Glutamatergic neuron (in vitro differentiated cells): ENCODE measurements around the gene CHD5. TPM values are rescaled to one million over a fixed set of nuclear protein-coding genes. Genes with fewer than 3 reads are reported as not detected.

Source experiments
- DNase-seq: peaks from one replicate; pipeline ENCODE4 v3.0.0; 2022
- H3K27ac Mint-ChIP-seq: one replicate; pipeline ENCODE4 v1.8.0; 2020; ENCODE audit warnings: mild to moderate bottlenecking, mixed read lengths, inconsistent platforms; ENCODE audit not compliant: unreplicated experiment
- H3K27me3 Mint-ChIP-seq: one replicate; pipeline ENCODE4 v1.8.0; 2020; ENCODE audit warnings: mild to moderate bottlenecking, moderate library complexity, mixed read lengths, inconsistent platforms; ENCODE audit not compliant: unreplicated experiment
- H3K36me3 Mint-ChIP-seq: one replicate; pipeline ENCODE4 v1.8.0; 2020; ENCODE audit warnings: mild to moderate bottlenecking, mixed read lengths, inconsistent platforms; ENCODE audit not compliant: unreplicated experiment
- H3K4me1 Mint-ChIP-seq: one replicate; pipeline ENCODE4 v1.8.0; 2020; ENCODE audit warnings: mild to moderate bottlenecking, low read depth, mixed read lengths, inconsistent platforms; ENCODE audit not compliant: unreplicated experiment
- H3K4me3 Mint-ChIP-seq: one replicate; pipeline ENCODE4 v1.8.0; 2020; ENCODE audit warnings: mild to moderate bottlenecking, mixed read lengths, inconsistent platforms; ENCODE audit not compliant: unreplicated experiment
- H3K9me3 Mint-ChIP-seq: one replicate; pipeline ENCODE4 v1.8.0; 2020; ENCODE audit warnings: mild to moderate bottlenecking, moderate library complexity, mixed read lengths, inconsistent platforms; ENCODE audit not compliant: unreplicated experiment
- total RNA-seq: library from RNA; stranded (reverse); fragmentation: NEBNext Ultra II Directional; extraction: Animal tissue kit (Norgen Biotek cat#: 25700); gene quantifications from one replicate; pipeline ENCODE4 v1.2.1, GENCODE V29; 2021; ENCODE audit not compliant: unreplicated experiment
- TF ChIP-seq, protein P1 (sequence below): fragments of 200-600 bp; sonication (generic); IDR thresholded peaks from one replicate; pipeline ENCODE4 v1.5.0; 2021; ENCODE audit not compliant: partially characterized antibody, unreplicated experiment

Gene CHD5
- total RNA-seq, 1 donor from 2014 or later: 0.96 TPM

DNA sequence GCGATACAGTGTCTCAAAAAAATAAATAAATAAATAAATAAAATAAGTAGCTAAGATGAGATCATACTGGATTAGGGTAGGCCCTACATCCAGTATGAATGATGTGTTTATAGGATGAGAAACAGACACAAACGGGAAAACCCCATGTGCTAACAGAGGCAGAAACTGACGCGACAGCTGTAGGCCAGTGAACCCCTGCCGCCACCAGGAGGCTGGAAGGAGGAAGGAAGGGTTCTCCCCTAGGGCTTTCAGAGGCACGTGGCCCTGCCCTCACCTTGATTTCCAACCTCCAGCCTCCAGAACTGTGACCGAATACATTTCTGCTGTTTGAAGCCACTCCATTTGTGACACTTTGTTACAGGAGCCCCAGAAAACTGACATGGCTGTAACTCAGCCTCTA is 38.5 kb downstream of the CHD5 start:
- peaks cover 11% of the 10 kb centered on the region for H3K4me1 Mint-ChIP-seq
- H3K27ac Mint-ChIP-seq: no peak overlapping the region
- peak; percentile 36 for DNase-seq
- no peak overlapping the region for H3K4me3 Mint-ChIP-seq
- no peaks in the 10 kb centered on the region for H3K36me3 Mint-ChIP-seq
- peaks cover 11% of the 10 kb centered on the region for H3K27me3 Mint-ChIP-seq
- TF ChIP-seq, protein P1, sequence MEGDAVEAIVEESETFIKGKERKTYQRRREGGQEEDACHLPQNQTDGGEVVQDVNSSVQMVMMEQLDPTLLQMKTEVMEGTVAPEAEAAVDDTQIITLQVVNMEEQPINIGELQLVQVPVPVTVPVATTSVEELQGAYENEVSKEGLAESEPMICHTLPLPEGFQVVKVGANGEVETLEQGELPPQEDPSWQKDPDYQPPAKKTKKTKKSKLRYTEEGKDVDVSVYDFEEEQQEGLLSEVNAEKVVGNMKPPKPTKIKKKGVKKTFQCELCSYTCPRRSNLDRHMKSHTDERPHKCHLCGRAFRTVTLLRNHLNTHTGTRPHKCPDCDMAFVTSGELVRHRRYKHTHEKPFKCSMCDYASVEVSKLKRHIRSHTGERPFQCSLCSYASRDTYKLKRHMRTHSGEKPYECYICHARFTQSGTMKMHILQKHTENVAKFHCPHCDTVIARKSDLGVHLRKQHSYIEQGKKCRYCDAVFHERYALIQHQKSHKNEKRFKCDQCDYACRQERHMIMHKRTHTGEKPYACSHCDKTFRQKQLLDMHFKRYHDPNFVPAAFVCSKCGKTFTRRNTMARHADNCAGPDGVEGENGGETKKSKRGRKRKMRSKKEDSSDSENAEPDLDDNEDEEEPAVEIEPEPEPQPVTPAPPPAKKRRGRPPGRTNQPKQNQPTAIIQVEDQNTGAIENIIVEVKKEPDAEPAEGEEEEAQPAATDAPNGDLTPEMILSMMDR: no peak
- H3K9me3 Mint-ChIP-seq: peaks cover 9% of the 10 kb centered on the region

DNA sequence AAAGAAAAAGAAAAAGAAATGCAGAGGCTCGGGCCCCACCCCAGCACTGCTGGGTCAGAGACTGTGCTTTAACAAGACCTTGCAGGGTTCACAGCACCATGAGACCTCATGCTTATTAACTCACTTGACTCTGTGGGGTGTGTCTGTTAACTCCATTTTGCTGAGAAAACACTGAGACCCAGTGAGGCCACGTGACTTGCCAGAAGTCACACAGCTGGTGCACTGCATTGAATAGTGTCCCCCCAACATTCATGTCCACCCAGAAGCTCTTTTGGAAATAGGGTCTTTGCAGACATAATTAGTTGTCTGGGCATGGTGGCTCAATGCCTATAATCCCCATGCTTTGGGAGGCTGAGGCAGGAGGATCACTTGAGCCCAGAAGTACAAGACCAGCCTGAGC is 39.7 kb downstream of the CHD5 start:
- peaks cover 8% of the 10 kb centered on the region for H3K4me1 Mint-ChIP-seq
- H3K9me3 Mint-ChIP-seq: peaks cover 7% of the 10 kb centered on the region
- H3K36me3 Mint-ChIP-seq: no peaks in the 10 kb centered on the region
- no peak overlapping the region for H3K4me3 Mint-ChIP-seq
- H3K27me3 Mint-ChIP-seq: peaks cover 9% of the 10 kb centered on the region
- TF ChIP-seq, protein P1: no peak
- DNase-seq: no peak
- no peak overlapping the region for H3K27ac Mint-ChIP-seq

DNA sequence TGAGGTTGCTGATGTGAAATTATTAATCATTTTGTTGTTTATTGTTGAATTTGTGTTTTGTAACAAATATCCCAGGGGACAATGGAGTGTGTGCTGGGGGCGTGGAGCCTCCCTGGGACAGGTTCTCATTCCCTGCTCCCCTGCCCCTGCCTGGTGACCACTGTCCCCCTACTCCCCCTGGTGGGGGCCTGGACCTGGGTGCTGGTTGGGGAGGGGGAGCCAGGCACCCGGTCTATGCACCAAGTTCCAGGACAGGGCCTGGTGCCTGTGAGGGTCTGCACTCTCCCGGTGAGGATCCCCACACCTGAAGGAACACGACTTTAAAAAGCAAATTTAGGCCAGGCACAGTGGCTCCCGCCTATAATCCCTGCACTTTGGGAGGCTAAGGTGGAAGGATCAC is 42.4 kb downstream of the CHD5 start:
- Mint-ChIP-seq H3K9me3 (peaks cover 3% of the 10 kb centered on the region), H3K4me3 (no peak overlapping the region), H3K27ac (no peak overlapping the region), H3K4me1 (no peaks in the 10 kb centered on the region), H3K27me3 (peaks cover 3% of the 10 kb centered on the region), H3K36me3 (peaks cover 4% of the 10 kb centered on the region)
- DNase-seq: peak; percentile 16
- TF ChIP-seq, protein P1: no peak

DNA sequence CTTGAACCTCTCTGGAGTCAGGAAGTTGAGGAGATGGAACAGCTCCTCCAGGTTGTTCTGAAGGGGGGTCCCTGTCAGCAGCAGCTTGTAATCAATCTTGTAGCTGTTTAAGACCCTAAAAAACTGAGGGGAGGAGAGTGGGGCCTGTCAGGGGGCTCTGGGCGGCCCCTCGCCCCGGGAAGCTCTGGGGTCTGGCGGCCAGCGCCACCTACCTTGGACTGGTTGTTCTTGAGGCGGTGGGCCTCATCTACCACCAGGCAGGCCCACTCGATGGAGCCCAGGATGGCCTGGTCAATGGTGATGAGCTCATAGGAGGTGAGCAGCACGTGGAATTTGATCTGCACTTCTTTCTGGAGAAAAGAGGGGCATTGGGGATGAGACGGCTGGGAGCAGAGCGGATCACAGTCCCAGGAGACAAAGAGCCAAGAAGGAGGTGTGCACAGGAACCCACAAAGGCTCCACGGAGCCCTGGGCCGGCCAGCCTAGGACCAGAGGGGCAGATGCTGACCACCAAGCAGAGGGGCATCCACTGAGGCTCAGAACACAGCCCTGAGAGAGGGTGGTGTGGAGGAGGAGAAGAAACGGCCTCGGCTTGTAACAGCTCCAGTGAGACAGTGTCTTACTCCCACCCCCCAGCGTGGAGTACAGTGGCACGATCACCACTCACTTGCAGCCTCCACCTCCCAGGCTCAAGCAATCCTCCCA is 43.5 kb downstream of the CHD5 start:
- H3K36me3 Mint-ChIP-seq: peaks cover 14% of the 10 kb centered on the region
- no peaks in the 10 kb centered on the region for H3K27me3 Mint-ChIP-seq
- DNase-seq: no peak
- TF ChIP-seq, protein P1: no peak
- H3K4me1 Mint-ChIP-seq: no peaks in the 10 kb centered on the region
- no peak overlapping the region for H3K27ac Mint-ChIP-seq
- H3K9me3 Mint-ChIP-seq: peaks cover 7% of the 10 kb centered on the region
- no peak overlapping the region for H3K4me3 Mint-ChIP-seq

DNA sequence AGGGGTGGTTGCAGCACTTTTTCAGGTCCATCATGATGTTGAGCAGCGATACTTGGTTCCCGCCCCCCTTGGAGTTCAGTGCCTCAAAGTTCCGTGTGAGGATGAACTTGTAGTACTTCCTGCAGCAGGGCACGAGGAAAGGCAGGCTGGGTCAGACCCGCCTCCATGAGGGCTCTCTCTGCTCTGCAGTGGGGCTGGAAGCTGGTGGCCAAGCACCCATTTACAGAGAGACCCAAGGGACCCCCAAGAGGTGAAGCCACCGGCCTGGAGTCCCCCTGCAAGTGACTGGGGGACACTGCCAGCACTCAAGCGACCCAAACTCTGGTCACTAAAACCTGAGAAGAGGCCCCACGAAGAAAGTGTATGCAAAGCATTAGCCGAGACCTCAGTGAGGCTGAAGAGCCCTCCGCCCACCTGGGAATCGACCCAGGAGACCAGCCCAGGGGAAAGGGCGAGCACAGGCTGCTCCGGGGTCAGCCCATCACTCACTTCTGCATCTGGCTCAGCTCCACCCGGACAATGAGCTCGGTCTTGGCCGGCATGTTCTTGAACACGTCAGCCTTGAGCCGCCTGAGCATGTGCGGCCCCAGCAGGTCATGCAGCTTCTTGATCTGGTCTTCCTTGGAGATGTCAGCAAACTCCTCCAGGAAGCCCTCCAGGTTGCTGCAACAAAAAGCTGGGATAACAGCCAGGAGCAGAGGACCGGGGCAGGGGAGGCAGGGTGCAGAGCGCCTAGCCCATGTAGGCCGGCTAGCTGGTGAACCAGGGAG is 45.2 kb downstream of the CHD5 start:
- Mint-ChIP-seq H3K27ac (no peak overlapping the region), H3K4me3 (no peak overlapping the region), H3K27me3 (no peaks in the 10 kb centered on the region), H3K9me3 (peaks cover 7% of the 10 kb centered on the region), H3K4me1 (peaks cover 2% of the 10 kb centered on the region), H3K36me3 (peaks cover 14% of the 10 kb centered on the region)
- no peak for DNase-seq
- TF ChIP-seq, protein P1: no peak
